T-helper 2 cell treated with Interferon-gamma antibody and Interleukin-4, amounts not matched to agents 5 μg/mL and 100 μg/mL, for 36 hours (primary cell): ENCODE data around the gene RASSF7.
A peak's percentile ranks its signal among the peaks of the same experiment; 100 is the strongest.

Source experiments
- DNase-seq: peaks from one replicate; pipeline ENCODE4 v3.0.0; 2021; ENCODE audit warnings: low spot score
- H3K27ac Mint-ChIP-seq: one replicate; pipeline ENCODE4 v1.8.0; 2021; ENCODE audit warnings: mild to moderate bottlenecking, mixed read lengths
- H3K27me3 Mint-ChIP-seq: one replicate; pipeline ENCODE4 v1.8.0; 2021; ENCODE audit warnings: low read depth, mixed read lengths
- H3K36me3 Mint-ChIP-seq: one replicate; pipeline ENCODE4 v1.8.0; 2021; ENCODE audit warnings: low read depth, mixed read lengths
- H3K4me1 Mint-ChIP-seq: one replicate; pipeline ENCODE4 v1.8.0; 2021; ENCODE audit warnings: low read depth, mixed read lengths
- H3K4me3 Mint-ChIP-seq: one replicate; pipeline ENCODE4 v1.8.0; 2022; ENCODE audit warnings: mild to moderate bottlenecking, moderate library complexity, mixed read lengths
- H3K9me3 Mint-ChIP-seq: one replicate; pipeline ENCODE4 v1.8.0; 2021; ENCODE audit warnings: mixed read lengths

RASSF7 gene

GRCh38 chr11:528815-529727 is 31.7 kb upstream of the RASSF7 start:
- H3K4me3 Mint-ChIP-seq: no peak overlapping the region
- no peaks in the 10 kb centered on the region for H3K4me1 Mint-ChIP-seq
- H3K36me3 Mint-ChIP-seq: peaks cover 7% of the 10 kb centered on the region
- no peaks in the 10 kb centered on the region for H3K27me3 Mint-ChIP-seq
- no peak for DNase-seq
- no peak overlapping the region for H3K27ac Mint-ChIP-seq
- H3K9me3 Mint-ChIP-seq: no peaks in the 10 kb centered on the region

GRCh38 chr11:529728-530411 is 30.9 kb upstream of the RASSF7 start:
- Mint-ChIP-seq H3K27ac (no peak overlapping the region), H3K36me3 (peaks cover 7% of the 10 kb centered on the region), H3K4me1 (no peaks in the 10 kb centered on the region), H3K9me3 (no peaks in the 10 kb centered on the region), H3K27me3 (no peaks in the 10 kb centered on the region), H3K4me3 (no peak overlapping the region)
- no peak for DNase-seq

GRCh38 chr11:530960-531831 is 29.6 kb upstream of the RASSF7 start:
- DNase-seq: no peak
- H3K27me3 Mint-ChIP-seq: no peaks in the 10 kb centered on the region
- H3K36me3 Mint-ChIP-seq: peaks cover 7% of the 10 kb centered on the region
- H3K27ac Mint-ChIP-seq: no peak overlapping the region
- H3K9me3 Mint-ChIP-seq: no peaks in the 10 kb centered on the region
- no peak overlapping the region for H3K4me3 Mint-ChIP-seq
- peaks cover 2% of the 10 kb centered on the region for H3K4me1 Mint-ChIP-seq

- peaks cover 7% of the 10 kb centered on the region for H3K36me3 Mint-ChIP-seq
- H3K4me1 Mint-ChIP-seq: peaks cover 3% of the 10 kb centered on the region
- H3K27ac Mint-ChIP-seq: no peak overlapping the region
- H3K9me3 Mint-ChIP-seq: no peaks in the 10 kb centered on the region
- no peaks in the 10 kb centered on the region for H3K27me3 Mint-ChIP-seq
- DNase-seq: no peak
- no peak overlapping the region for H3K4me3 Mint-ChIP-seq
These were observed 28.7 kb upstream of the RASSF7 start for GRCh38 chr11:531919-532526.

GRCh38 chr11:532527-532985 is 28.2 kb upstream of the RASSF7 start:
- Mint-ChIP-seq H3K27me3 (no peaks in the 10 kb centered on the region), H3K36me3 (peaks cover 7% of the 10 kb centered on the region), H3K9me3 (no peaks in the 10 kb centered on the region), H3K4me3 (no peak overlapping the region), H3K4me1 (peaks cover 3% of the 10 kb centered on the region), H3K27ac (no peak overlapping the region)
- DNase-seq: no peak

GRCh38 chr11:532986-533585 is 27.7 kb upstream of the RASSF7 start:
- Mint-ChIP-seq H3K27ac (no peak overlapping the region), H3K9me3 (no peaks in the 10 kb centered on the region), H3K4me1 (peaks cover 5% of the 10 kb centered on the region), H3K27me3 (no peaks in the 10 kb centered on the region), H3K36me3 (peaks cover 7% of the 10 kb centered on the region), H3K4me3 (no peak overlapping the region)
- no peak for DNase-seq

GRCh38 chr11:533586-534395 is 27.0 kb upstream of the RASSF7 start:
- Mint-ChIP-seq H3K27me3 (no peaks in the 10 kb centered on the region), H3K4me1 (peaks cover 6% of the 10 kb centered on the region), H3K4me3 (peak overlapping the region; percentile 71), H3K36me3 (peaks cover 7% of the 10 kb centered on the region), H3K27ac (no peak overlapping the region), H3K9me3 (no peaks in the 10 kb centered on the region)
- no peak for DNase-seq

GRCh38 chr11:534396-535209 is 26.2 kb upstream of the RASSF7 start:
- Mint-ChIP-seq H3K9me3 (no peaks in the 10 kb centered on the region), H3K27ac (no peak overlapping the region), H3K4me3 (peak overlapping the region; percentile 71), H3K36me3 (peaks cover 7% of the 10 kb centered on the region), H3K4me1 (peaks cover 6% of the 10 kb centered on the region), H3K27me3 (no peaks in the 10 kb centered on the region)
- DNase-seq: no peak

- H3K9me3 Mint-ChIP-seq: no peaks in the 10 kb centered on the region
- H3K27me3 Mint-ChIP-seq: no peaks in the 10 kb centered on the region
- H3K4me1 Mint-ChIP-seq: peaks cover 6% of the 10 kb centered on the region
- H3K4me3 Mint-ChIP-seq: no peak overlapping the region
- no peak for DNase-seq
- peaks cover 7% of the 10 kb centered on the region for H3K36me3 Mint-ChIP-seq
- no peak overlapping the region for H3K27ac Mint-ChIP-seq
These were observed 25.6 kb upstream of the RASSF7 start for GRCh38 chr11:535210-535518.

- H3K36me3 Mint-ChIP-seq: peaks cover 7% of the 10 kb centered on the region
- DNase-seq: peak; percentile 97
- H3K4me1 Mint-ChIP-seq: peaks cover 6% of the 10 kb centered on the region
- peak within 1 kb of the TSS; percentile 87 for H3K4me3 Mint-ChIP-seq
- H3K27ac Mint-ChIP-seq: peak within 1 kb of the TSS; percentile 92
- H3K9me3 Mint-ChIP-seq: no peaks in the 10 kb centered on the region
- no peaks in the 10 kb centered on the region for H3K27me3 Mint-ChIP-seq
These were observed 25.0 kb upstream of the RASSF7 start, which contains the start of gene HRAS for GRCh38 chr11:535519-536454. TSS of gene HRAS (minus strand) at chr11:535576.

- no peaks in the 10 kb centered on the region for H3K27me3 Mint-ChIP-seq
- H3K4me3 Mint-ChIP-seq: peak within 1 kb of the TSS; percentile 87
- peaks cover 3% of the 10 kb centered on the region for H3K36me3 Mint-ChIP-seq
- DNase-seq: peak; percentile 88
- H3K27ac Mint-ChIP-seq: peak within 1 kb of the TSS; percentile 92
- H3K9me3 Mint-ChIP-seq: no peaks in the 10 kb centered on the region
- H3K4me1 Mint-ChIP-seq: peaks cover 6% of the 10 kb centered on the region
These were observed 23.7 kb upstream of the RASSF7 start, which contains the start of gene LRRC56 for GRCh38 chr11:536841-537621. TSS of gene LRRC56 (plus strand) at chr11:537527. CDS start at chr11:540685, 3,158 bp downstream.
